GM12873 (cell line): Measurements from ENCODE around the gene SRD5A1.

ENCODE experiments used
- TF ChIP-seq, protein P1 (sequence below): IDR thresholded peaks from 2 replicates; pipeline ENCODE4 v1.5.1; 2012; ENCODE audit warnings: low read depth, mild to moderate bottlenecking, moderate library complexity, low read length, control low read depth; ENCODE audit not compliant: insufficient read depth; ENCODE audit errors: missing control alignments

SRD5A1 gene

DNA sequence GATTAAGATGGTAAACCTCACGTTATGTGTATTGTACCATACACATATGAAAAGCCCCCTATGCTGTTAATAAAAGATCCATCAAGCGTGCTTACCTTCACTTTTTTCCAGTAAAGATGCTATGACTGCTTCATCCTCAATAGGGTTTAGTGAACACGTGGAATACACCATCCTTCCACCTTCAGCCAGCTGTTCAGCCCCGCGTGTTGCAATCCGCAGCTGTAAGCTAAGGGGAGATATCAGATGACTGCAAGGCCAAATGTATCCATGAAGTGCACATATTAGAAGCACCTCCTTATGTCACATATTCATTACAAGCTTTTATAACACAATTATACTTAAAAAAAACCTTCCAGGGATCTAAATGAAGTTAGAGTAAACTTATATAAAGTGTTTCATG, 16.6 kb upstream of the SRD5A1 start:
- TF ChIP-seq, protein P1, sequence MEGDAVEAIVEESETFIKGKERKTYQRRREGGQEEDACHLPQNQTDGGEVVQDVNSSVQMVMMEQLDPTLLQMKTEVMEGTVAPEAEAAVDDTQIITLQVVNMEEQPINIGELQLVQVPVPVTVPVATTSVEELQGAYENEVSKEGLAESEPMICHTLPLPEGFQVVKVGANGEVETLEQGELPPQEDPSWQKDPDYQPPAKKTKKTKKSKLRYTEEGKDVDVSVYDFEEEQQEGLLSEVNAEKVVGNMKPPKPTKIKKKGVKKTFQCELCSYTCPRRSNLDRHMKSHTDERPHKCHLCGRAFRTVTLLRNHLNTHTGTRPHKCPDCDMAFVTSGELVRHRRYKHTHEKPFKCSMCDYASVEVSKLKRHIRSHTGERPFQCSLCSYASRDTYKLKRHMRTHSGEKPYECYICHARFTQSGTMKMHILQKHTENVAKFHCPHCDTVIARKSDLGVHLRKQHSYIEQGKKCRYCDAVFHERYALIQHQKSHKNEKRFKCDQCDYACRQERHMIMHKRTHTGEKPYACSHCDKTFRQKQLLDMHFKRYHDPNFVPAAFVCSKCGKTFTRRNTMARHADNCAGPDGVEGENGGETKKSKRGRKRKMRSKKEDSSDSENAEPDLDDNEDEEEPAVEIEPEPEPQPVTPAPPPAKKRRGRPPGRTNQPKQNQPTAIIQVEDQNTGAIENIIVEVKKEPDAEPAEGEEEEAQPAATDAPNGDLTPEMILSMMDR = no peak

DNA sequence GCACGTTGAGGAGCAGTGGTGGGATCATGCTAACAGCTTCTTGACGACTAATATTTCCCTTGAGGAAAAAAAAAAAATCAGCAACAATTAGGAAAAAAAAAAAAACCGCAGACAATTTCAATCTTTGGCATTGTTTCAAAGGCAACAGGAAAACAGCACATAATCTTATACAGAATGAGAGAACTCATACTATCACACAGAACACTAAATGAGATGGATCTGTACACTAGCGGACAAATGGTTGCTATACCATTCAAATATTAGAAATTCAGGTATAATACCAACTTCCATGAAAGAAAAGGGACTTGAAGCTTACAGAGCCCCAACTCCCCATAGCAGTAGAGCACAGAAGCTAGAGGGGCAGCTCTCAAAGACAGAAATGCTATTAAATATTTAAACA, 10.0 kb upstream of the SRD5A1 start:
- TF ChIP-seq, protein P1 = no peak

DNA sequence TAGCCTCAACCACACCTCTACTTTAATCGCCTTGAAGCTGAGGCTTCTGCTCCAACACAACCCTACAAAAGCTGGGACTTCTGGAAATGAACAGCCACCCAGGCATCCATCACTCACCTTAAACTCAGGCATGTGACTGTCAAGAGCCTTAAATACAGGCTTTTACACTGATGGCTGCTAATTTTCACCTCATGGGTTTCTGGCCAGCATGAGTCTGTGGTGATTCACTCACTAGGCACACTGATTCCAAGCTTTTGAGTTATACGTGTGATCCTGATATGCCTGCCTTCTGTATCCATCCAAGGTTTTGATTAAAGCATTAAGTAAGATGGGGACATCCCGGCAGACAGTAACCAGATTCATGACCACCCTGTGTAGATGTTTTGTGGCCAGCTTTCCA, 9.3 kb upstream of the SRD5A1 start:
- TF ChIP-seq, protein P1 = no peak

DNA sequence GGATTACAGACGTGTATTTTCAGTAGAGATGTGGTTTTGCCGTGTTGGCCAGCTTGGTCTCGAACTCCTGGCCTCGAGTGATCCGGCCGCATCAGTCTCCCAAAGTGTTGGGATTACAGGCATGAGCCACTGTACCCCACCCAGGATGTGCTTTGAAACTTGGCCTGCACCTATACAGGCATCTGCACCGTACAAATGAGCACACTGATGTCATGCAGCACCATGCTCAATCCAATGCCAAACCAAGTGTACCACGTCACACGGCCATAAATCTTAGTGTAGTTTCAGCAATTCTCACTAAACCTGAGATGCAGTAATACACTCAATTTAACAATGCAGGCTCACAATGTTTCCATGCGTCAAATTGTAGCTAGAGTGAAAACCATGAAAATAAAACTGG, 6.7 kb upstream of the SRD5A1 start:
- TF ChIP-seq, protein P1 = no peak

DNA sequence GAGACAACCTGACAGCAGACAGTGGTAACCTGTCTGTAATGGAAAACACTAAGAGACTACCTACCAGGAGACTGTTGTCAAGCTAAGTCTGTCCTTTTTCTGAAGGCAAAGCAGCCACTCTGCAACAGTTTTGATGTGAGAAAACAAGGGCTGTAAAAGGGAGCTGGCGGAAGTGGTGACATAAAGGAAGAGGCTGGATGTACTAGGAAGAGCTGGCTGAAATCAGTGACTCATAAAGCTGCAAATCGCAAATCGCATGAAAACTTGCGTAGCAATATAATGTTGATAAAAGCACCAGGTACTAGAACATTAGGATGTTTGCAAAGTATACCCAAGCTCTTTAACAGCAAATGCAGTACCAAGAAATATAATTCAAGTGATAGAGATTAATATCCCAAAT, 1.8 kb upstream of the SRD5A1 start:
- TF ChIP-seq, protein P1 = no peak

DNA sequence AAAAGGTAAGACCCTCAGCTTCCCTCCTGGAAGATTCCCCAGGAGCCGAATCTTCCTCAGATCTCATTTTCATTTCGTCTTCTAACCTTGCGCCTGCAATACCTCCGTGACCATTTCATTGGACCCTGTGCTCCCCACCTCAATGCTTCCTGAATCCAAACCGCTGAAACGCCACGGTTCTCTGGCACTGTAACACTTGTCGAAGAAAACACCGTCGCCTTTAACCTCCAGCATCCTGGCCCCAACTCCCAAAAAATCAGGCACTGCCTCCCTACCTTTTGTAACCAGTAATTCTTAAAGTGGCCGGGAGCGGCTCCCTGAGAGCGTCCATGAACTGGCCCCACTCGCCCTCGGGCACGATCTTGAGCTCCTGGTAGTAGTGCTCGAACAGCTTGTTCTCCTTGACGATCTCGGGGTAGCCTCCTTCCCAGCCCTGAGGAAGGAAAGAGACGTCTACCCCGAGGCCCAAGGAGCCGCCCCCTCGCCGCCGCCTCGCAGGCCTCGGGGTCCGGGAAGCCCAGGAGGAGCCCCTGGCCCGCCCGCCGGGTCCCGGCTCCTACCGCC, 834 bp upstream of the SRD5A1 start:
- TF ChIP-seq, protein P1 = no peak

DNA sequence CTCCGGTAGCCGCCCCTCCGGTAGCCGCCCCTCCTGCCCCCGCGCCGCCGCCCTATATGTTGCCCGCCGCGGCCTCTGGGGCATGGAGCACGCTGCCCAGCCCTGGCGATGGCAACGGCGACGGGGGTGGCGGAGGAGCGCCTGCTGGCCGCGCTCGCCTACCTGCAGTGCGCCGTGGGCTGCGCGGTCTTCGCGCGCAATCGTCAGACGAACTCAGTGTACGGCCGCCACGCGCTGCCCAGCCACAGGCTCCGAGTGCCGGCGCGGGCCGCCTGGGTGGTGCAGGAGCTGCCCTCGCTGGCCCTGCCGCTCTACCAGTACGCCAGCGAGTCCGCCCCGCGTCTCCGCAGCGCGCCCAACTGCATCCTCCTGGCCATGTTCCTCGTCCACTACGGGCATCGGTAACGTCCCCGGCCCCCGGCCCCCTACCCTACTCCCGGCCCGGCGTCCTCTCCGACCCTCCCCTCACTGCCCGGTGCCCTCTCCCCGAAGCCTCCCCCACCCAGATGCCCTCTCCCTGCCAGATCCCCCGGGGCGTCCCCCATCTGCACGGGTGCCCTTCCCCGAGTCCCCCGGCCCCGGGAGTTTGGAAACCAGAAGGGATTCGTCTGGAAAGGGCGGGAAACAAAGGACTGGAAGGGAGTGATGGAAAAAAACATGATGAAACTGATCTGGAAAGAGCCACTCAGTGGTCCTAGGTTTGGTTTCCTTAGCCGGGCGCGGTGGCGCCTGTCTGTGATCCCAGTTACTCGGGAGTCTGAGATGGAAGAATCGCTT, 417 bp downstream of the SRD5A1 start:
- TF ChIP-seq, protein P1 = no peak
